GM12801 (cell line): ENCODE results near the gene AOAH.

ENCODE experiments used
- CTCF ChIP-seq: IDR thresholded peaks from one replicate; pipeline ENCODE4 v1.5.1; 2011; ENCODE audit warnings: control low read depth; ENCODE audit not compliant: insufficient read length; ENCODE audit errors: extremely low read depth

AOAH gene

GRCh38 chr7:36747280-36748016, 23.2 kb upstream of the AOAH start:
- TF ChIP-seq CTCF: no peak

DNA sequence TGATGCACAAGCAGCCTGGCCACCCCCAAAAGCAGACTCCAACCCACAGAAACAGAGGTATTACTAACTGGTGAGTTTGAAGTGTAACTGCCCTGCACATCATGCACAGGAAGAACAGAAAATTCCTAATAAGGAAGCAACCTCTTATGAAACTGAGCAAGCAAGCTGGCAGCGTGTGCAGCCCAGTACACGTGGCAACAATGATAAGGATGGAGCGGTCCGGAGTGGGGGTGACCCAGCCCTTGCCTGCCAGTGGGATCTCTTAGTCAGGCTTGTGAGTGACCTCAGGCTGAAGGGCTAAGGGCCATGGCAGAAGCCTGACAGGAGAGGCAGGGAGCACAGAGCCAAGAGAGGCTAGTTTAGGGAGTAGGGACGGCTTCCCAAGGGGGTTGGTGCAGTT, 22.1 kb upstream of the AOAH start:
- TF ChIP-seq CTCF: no peak

GRCh38 chr7:36742911-36743775, 18.8 kb upstream of the AOAH start:
- no peak for TF ChIP-seq CTCF

- no peak for TF ChIP-seq CTCF
Observed at GRCh38 chr7:36741866-36742265, 17.6 kb upstream of the AOAH start.

GRCh38 chr7:36739351-36739750, 15.1 kb upstream of the AOAH start:
- no peak for TF ChIP-seq CTCF

GRCh38 chr7:36736899-36737211, 12.6 kb upstream of the AOAH start:
- TF ChIP-seq CTCF: no peak

DNA sequence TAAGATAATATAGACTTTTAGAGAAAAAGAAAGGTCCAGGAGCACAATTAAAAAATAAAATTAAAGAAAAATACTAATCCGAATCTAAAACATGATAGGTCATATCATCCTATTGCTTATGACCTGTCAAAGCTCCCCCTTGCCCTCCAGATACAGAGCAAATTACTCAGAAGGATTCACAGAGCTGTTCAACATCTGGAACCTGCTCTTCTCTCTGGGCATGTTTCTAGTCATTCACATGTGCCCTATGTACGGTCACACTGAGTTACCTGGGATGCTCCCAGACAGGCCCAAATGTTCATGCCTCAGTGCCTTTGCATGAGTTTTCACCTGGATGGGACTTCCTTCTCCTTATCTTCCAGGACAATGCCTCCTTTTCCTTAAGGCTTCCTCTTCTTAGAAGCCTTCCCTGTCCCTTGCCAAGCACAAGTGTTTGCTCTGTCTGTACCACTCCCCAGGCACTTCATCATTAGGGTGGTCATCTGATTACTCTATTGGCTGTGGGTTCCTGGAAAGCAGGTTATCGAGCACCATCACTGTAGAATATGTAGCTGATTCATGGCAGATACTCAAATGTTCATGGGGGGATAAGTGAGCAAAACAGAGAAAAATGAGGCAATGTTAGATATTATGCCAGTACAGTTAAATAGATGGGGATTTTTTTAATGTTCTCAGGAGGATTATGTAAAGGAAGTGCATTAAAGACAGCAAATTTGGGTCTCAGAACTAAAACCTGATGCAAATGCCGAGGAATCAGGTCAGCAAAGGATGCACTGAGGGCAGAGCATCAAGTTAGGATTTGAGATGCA, 12.0 kb upstream of the AOAH start:
- no peak for TF ChIP-seq CTCF
